OCI-LY3 (cell line): Measurements from ENCODE around the gene ASPSCR1.

Source experiments
- H2AFZ ChIP-seq: fragments of 200-600, 300-600 bp; shearing (Covaris generic); 2 replicates; pipeline ENCODE4 v1.6.0; 2014; ENCODE audit warnings: antibody characterized with exemption, low read depth, low read length
- H3K27ac ChIP-seq: fragments of 200-600, 300-600 bp; sonication (generic); 2 replicates; pipeline ENCODE4 v1.5.1; 2014; ENCODE audit warnings: mild to moderate bottlenecking, low read length, moderate library complexity, mixed read lengths
- H3K27me3 ChIP-seq: fragments of 200-600, 300-600 bp; sonication (generic); 2 replicates; pipeline ENCODE4 v1.6.1; 2014; ENCODE audit warnings: low read depth, low read length, mixed read lengths
- H3K36me3 ChIP-seq: fragments of 200-600, 300-600 bp; sonication (generic); replicated peaks from 2 replicates; pipeline ENCODE3; 2014; ENCODE audit warnings: low read depth, low read length, mixed read lengths
- H3K4me1 ChIP-seq: fragments of 300-600, 200-600 bp; sonication (generic); 2 replicates; pipeline ENCODE4 v1.6.1; 2014; ENCODE audit warnings: low read length, mixed read lengths
- H3K4me2 ChIP-seq: fragments of 200-600, 300-600 bp; sonication (generic); 2 replicates; pipeline ENCODE4 v1.6.1; 2014; ENCODE audit warnings: low read length, mixed read lengths
- H3K4me3 ChIP-seq: fragments of 300-600, 200-600 bp; sonication (generic); 2 replicates; pipeline ENCODE4 v1.5.1; 2014; ENCODE audit warnings: antibody characterized with exemption, mild to moderate bottlenecking, low read length, moderate library complexity
- H3K79me2 ChIP-seq: fragments of 300-600, 200-600 bp; shearing (Covaris generic); 2 replicates; pipeline ENCODE4 v1.6.1; 2014; ENCODE audit warnings: mild to moderate bottlenecking, low read length, mixed read lengths
- H3K9ac ChIP-seq: fragments of 300-600, 200-600 bp; shearing (Covaris generic); 2 replicates; pipeline ENCODE4 v1.6.0; 2014; ENCODE audit warnings: mild to moderate bottlenecking, low read length, moderate library complexity
- H3K9me3 ChIP-seq: fragments of 200-600, 300-600 bp; shearing (Covaris generic); 2 replicates; pipeline ENCODE4 v1.6.1; 2014; ENCODE audit warnings: low read length, mixed read lengths; ENCODE audit not compliant: insufficient read depth
- H4K20me1 ChIP-seq: fragments of 200-600, 300-600 bp; sonication (generic); 2 replicates; pipeline ENCODE4 v1.6.1; 2016; ENCODE audit warnings: low read length, mixed read lengths; ENCODE audit not compliant: insufficient read depth
- CTCF ChIP-seq: fragments of 200-600, 300-600 bp; sonication (generic); IDR thresholded peaks from 2 replicates; pipeline ENCODE4 v1.5.1; 2014; ENCODE audit warnings: antibody characterized with exemption, low read length, low read depth
- EZH2phosphoT487 ChIP-seq: fragments of 200-600 bp; shearing (Covaris generic); IDR thresholded peaks from 2 replicates; pipeline ENCODE4 v1.6.1; 2018; ENCODE audit warnings: antibody characterized with exemption, mixed run types, low read depth

Gene ASPSCR1

GRCh38 chr17:81955756-81956544 is 21.5 kb upstream of the ASPSCR1 start:
- no peaks in the 10 kb centered on the region for H3K27me3 ChIP-seq
- no peaks in the 10 kb centered on the region for H3K4me1 ChIP-seq
- H3K4me2 ChIP-seq: no peak overlapping the region
- H3K27ac ChIP-seq: no peak overlapping the region
- no peaks in the 10 kb centered on the region for H4K20me1 ChIP-seq
- no peak overlapping the region for H2AFZ ChIP-seq
- TF ChIP-seq EZH2phosphoT487: no peak
- no peak for TF ChIP-seq CTCF
- H3K79me2 ChIP-seq: no peaks in the 10 kb centered on the region
- H3K9ac ChIP-seq: no peak overlapping the region
- H3K4me3 ChIP-seq: no peak overlapping the region
- H3K36me3 ChIP-seq: no peaks in the 10 kb centered on the region
- no peaks in the 10 kb centered on the region for H3K9me3 ChIP-seq

GRCh38 chr17:81956607-81957589 is 20.5 kb upstream of the ASPSCR1 start:
- H3K27me3 ChIP-seq: no peaks in the 10 kb centered on the region
- H3K79me2 ChIP-seq: no peaks in the 10 kb centered on the region
- no peak for TF ChIP-seq EZH2phosphoT487
- no peaks in the 10 kb centered on the region for H3K9me3 ChIP-seq
- H3K4me1 ChIP-seq: no peaks in the 10 kb centered on the region
- no peak overlapping the region for H2AFZ ChIP-seq
- H3K36me3 ChIP-seq: no peaks in the 10 kb centered on the region
- H3K4me3 ChIP-seq: no peak overlapping the region
- H3K4me2 ChIP-seq: no peak overlapping the region
- no peak overlapping the region for H3K27ac ChIP-seq
- no peak overlapping the region for H3K9ac ChIP-seq
- no peaks in the 10 kb centered on the region for H4K20me1 ChIP-seq

GRCh38 chr17:81957691-81958432 is 19.6 kb upstream of the ASPSCR1 start:
- Histone ChIP-seq H3K79me2 (no peaks in the 10 kb centered on the region), H3K9me3 (no peaks in the 10 kb centered on the region), H3K27ac (no peak overlapping the region), H3K4me3 (no peak overlapping the region), H3K36me3 (no peaks in the 10 kb centered on the region), H3K4me1 (no peaks in the 10 kb centered on the region), H3K4me2 (no peak overlapping the region), H4K20me1 (no peaks in the 10 kb centered on the region), H3K9ac (no peak overlapping the region), H3K27me3 (no peaks in the 10 kb centered on the region), H2AFZ (no peak overlapping the region)
- no peak for TF ChIP-seq CTCF
- no peak for TF ChIP-seq EZH2phosphoT487

- Histone ChIP-seq H3K9ac (no peak overlapping the region), H3K9me3 (no peaks in the 10 kb centered on the region), H3K27ac (no peak overlapping the region), H2AFZ (no peak overlapping the region), H3K4me2 (no peak overlapping the region), H3K4me3 (no peak overlapping the region), H3K27me3 (no peaks in the 10 kb centered on the region; the same call in 1 of the 2 replicates), H3K79me2 (no peaks in the 10 kb centered on the region), H4K20me1 (no peaks in the 10 kb centered on the region), H3K4me1 (no peaks in the 10 kb centered on the region), H3K36me3 (no peaks in the 10 kb centered on the region)
- TF ChIP-seq CTCF (no peak), EZH2phosphoT487 (no peak)
Observed at GRCh38 chr17:81958633-81959342, 18.6 kb upstream of the ASPSCR1 start.
